ENCODE data around the gene PRR33. TPM values are rescaled to one million over a fixed set of nuclear protein-coding genes. Genes with fewer than 3 reads are reported as not detected.

Gene PRR33
- total RNA-seq, 1 donor from 2014 or later = not detected

DNA sequence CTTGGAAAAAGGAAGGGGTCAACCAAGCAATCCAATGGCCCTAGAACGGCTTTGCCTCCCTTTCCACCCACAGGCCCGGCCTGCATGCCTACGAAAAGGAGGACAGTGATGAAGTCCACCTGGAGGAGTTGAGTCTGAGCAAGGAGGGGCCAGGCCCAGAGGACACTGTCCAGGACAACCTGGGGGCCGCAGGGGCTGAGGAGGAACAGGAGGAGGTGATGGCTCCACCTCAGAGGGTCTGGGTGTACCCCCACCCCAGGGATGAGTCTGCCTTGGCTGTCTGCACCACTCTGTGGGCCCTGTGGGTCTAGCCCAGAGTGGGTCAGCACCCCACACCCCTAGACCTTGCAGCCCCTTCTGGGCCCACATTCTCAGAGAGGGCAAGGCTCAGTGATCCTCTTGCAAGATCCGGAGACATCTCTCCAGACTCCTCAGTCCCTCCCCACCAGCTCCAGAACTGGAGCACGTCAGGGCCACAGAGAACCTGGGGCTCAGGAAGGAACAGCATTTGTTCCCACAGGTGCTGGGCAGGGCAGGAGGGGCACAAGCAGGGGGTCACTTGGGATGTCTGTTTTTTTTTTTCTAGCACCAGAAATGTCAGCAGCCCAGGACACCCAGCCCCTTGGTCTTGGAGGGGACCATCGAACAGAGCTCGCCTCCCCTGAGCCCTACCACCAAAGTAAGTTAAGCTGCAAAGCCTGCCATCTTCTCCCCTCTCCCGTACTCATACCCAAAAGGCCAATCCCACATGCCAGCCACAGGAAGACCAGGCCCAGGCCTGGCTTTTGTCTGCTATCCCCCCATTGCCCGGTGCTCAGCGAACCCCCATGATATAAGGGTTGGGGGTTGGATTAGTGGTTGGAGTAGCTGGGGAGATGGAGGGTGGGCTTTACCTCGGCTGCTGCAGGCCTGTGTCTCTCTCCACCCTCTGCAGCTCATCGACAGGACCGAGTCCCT lies 8.1 kb downstream of the PRR33 start:
- DNase-seq (ENCODE audit: low read depth) (no peak), FAIRE-seq (no peak)
- H3K79me2 ChIP-seq (ENCODE audit: insufficient read depth, low read length) = no peaks in the 10 kb centered on the region
- TF ChIP-seq, protein P1, sequence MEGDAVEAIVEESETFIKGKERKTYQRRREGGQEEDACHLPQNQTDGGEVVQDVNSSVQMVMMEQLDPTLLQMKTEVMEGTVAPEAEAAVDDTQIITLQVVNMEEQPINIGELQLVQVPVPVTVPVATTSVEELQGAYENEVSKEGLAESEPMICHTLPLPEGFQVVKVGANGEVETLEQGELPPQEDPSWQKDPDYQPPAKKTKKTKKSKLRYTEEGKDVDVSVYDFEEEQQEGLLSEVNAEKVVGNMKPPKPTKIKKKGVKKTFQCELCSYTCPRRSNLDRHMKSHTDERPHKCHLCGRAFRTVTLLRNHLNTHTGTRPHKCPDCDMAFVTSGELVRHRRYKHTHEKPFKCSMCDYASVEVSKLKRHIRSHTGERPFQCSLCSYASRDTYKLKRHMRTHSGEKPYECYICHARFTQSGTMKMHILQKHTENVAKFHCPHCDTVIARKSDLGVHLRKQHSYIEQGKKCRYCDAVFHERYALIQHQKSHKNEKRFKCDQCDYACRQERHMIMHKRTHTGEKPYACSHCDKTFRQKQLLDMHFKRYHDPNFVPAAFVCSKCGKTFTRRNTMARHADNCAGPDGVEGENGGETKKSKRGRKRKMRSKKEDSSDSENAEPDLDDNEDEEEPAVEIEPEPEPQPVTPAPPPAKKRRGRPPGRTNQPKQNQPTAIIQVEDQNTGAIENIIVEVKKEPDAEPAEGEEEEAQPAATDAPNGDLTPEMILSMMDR (IDR thresholded peaks at IDR 0.05; ENCODE audit: insufficient read depth, low read depth, low read length) = no peak
- no peak for TF ChIP-seq EZH2 (IDR thresholded peaks at IDR 0.05; ENCODE audit: insufficient read depth, low read length)
- no peak overlapping the region for H3K4me3 Mint-ChIP-seq (ENCODE audit: unreplicated experiment)
- no peaks in the 10 kb centered on the region for H4K20me1 ChIP-seq (ENCODE audit: insufficient read depth, low read length)
- H3K9ac ChIP-seq (ENCODE audit: low read length) = no peak overlapping the region
- H3K4me1 Mint-ChIP-seq (ENCODE audit: low read depth, unreplicated experiment) = no peaks in the 10 kb centered on the region
- H3K9me3 Mint-ChIP-seq (ENCODE audit: unreplicated experiment) = no peaks in the 10 kb centered on the region
- peaks cover 2% of the 10 kb centered on the region for H3K27me3 ChIP-seq (ENCODE audit: insufficient read depth, low read length)
- H3K36me3 ChIP-seq (ENCODE audit: insufficient read depth, low read length) = no peaks in the 10 kb centered on the region
- no peaks in the 10 kb centered on the region for H3K9me3 ChIP-seq (ENCODE audit: insufficient read depth, low read depth, low read length)
- H3K27me3 Mint-ChIP-seq (ENCODE audit: low read depth, unreplicated experiment) = peaks cover 8% of the 10 kb centered on the region
- no peaks in the 10 kb centered on the region for H3K36me3 Mint-ChIP-seq (ENCODE audit: low read depth, unreplicated experiment)
- no peak overlapping the region for H3K4me3 ChIP-seq (ENCODE audit: insufficient read depth, low read depth, low read length)
- H3K27ac ChIP-seq (ENCODE audit: low read depth, low read length) = no peak overlapping the region
- no peaks in the 10 kb centered on the region for H3K4me1 ChIP-seq (ENCODE audit: insufficient read depth, low read length)
- H2AFZ ChIP-seq (ENCODE audit: low read depth, low read length) = no peak overlapping the region
- H3K27ac Mint-ChIP-seq (ENCODE audit: unreplicated experiment) = no peak overlapping the region
- H3K4me2 ChIP-seq (ENCODE audit: low read length) = no peak overlapping the region

DNA sequence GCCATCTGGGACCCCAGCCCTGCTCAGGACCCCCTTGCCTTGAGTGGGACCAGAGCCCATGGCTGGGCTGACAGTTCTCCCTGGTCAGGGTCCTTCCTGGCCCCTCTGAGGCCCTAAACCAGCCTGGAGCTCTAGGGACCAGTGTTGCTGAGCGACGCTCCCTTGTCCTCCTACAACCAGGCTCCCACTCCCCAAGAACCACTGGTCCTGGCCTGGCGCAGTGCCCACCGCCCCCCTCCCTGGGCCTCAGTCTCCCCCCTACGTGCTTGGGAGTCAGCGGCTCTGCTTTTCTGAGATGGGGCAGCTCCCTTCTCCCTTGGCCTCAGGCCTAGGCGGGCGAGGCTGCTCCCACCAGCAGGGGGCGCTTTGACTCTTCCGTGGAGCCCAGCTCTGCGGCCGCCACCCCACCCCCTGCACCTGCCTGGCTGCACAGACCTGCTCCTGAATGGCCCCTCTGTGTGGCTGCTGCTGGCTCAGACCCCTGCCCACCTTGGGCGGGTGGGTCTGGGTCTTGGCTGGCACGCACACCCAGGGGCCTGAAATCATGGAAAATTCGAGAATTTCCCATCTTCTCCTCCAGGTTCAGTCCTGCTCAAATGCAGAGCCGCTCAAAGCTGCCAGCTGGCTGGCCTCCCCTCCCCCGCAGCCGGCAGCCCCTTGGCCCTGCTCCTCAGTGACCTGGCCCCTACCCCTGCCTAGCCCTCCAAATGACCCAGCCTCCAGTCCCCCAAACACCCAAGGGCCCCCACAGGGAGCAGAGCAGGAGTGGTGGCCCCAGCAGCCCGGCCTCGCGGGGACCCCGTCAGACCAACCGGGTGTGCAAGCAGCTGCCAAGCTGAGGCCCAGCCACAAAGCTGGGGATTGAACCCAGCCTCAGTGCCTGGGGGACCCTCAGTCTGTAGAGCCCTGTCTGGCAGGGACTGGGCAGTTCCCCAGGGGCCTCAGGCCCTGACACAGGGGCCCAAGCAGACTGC lies 9.1 kb downstream of the PRR33 start:
- Mint-ChIP-seq H3K4me3 (ENCODE audit: unreplicated experiment) (no peak overlapping the region), H3K4me1 (ENCODE audit: low read depth, unreplicated experiment) (no peaks in the 10 kb centered on the region), H3K27ac (ENCODE audit: unreplicated experiment) (no peak overlapping the region), H3K9me3 (ENCODE audit: unreplicated experiment) (no peaks in the 10 kb centered on the region), H3K27me3 (ENCODE audit: low read depth, unreplicated experiment) (no peaks in the 10 kb centered on the region), H3K36me3 (ENCODE audit: low read depth, unreplicated experiment) (no peaks in the 10 kb centered on the region)
- no peaks in the 10 kb centered on the region for H3K79me2 ChIP-seq (ENCODE audit: insufficient read depth, low read length)
- no peaks in the 10 kb centered on the region for H4K20me1 ChIP-seq (ENCODE audit: insufficient read depth, low read length)
- no peak overlapping the region for H3K4me2 ChIP-seq (ENCODE audit: low read length)
- H2AFZ ChIP-seq (ENCODE audit: low read depth, low read length) = peak overlapping the region; percentile 50
- TF ChIP-seq, protein P1 (IDR thresholded peaks at IDR 0.05; ENCODE audit: insufficient read depth, low read depth, low read length) = peak; percentile 57
- no peak for TF ChIP-seq EZH2 (IDR thresholded peaks at IDR 0.05; ENCODE audit: insufficient read depth, low read length)
- no peaks in the 10 kb centered on the region for H3K4me1 ChIP-seq (ENCODE audit: insufficient read depth, low read length)
- no peaks in the 10 kb centered on the region for H3K36me3 ChIP-seq (ENCODE audit: insufficient read depth, low read length)
- DNase-seq (ENCODE audit: low read depth) (peak; percentile 19), FAIRE-seq (no peak)
- no peaks in the 10 kb centered on the region for H3K9me3 ChIP-seq (ENCODE audit: insufficient read depth, low read depth, low read length)
- peaks cover 2% of the 10 kb centered on the region for H3K27me3 ChIP-seq (ENCODE audit: insufficient read depth, low read length)
- H3K27ac ChIP-seq (ENCODE audit: low read depth, low read length) = no peak overlapping the region
- no peak overlapping the region for H3K9ac ChIP-seq (ENCODE audit: low read length)
- H3K4me3 ChIP-seq (ENCODE audit: insufficient read depth, low read depth, low read length) = no peak overlapping the region

Measured in astrocyte (in vitro differentiated cells and primary cell).